GM04503 (cell line): ENCODE data around the gene COL9A1.

Source experiments
- DNase-seq: peaks from one replicate; pipeline ENCODE4 v3.0.0-alpha.2; 2012; ENCODE audit warnings: low read depth

The COL9A1 gene

DNA sequence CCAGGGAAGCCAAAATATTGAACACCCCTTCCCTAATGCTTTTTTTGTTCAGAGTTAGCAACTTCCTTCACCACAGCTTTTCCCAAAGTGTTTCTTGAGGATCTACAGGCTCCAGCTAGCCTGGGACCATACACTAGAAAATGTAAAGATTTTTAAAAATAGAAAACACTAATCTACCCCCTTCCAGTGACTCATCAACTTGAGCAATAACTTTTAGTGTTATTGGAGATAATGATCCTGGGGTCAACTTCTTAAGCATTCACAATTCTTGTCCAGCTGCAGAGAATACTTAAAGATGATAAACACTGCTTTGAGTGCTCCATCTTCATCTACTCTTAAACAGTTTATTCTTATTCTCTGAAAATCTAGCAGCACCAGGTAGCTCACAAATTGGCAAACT, 131.6 kb downstream of the COL9A1 start:
- no peak for DNase-seq

- no peak for DNase-seq
Observed at GRCh38 chr6:70168681-70169377, 134.1 kb downstream of the COL9A1 start.
